ENCODE results near the gene TENT5C.

DNA sequence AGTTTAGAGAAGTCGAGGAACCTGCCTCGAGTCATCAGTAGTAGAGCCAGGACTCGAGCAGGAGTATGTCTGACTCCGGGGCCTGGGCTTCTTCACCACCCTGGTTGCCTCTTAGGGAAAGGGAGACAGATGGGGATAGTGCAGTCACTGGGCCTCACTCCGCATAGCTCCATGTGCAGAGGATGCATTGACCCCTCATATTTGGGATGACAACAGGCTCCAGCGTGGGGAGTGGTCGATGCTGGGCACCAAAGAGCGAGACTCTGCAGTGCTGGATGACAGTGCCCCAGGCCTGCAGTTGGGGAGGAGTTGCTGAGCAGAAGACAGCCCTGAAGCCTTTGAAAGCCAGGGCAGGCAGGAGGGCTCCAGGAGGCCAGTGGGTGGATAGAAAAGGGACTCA lies 20.8 kb upstream of the TENT5C start:
- TF ChIP-seq SUZ12 (IDR thresholded peaks at IDR 0.05; ENCODE audit: extremely low read depth, insufficient read depth, insufficient read length) (no peak), YY1 (IDR thresholded peaks at IDR 0.05; ENCODE audit: insufficient read depth, insufficient read length) (no peak), ZNF274 (IDR thresholded peaks at IDR 0.05; ENCODE audit: low read depth, low read length) (no peak)

Measured in NT2/D1 (cell line).